GM12891 (cell line): ENCODE measurements around the gene MAML2.

Experiments used
- DNase-seq: peaks from one replicate; pipeline ENCODE4 v3.0.0; 2011; ENCODE audit warnings: low spot score; ENCODE audit not compliant: insufficient read length
- FAIRE-seq: peaks from 2 replicates; lab custom pipeline; 2011; peaks lifted over from hg19 to GRCh38; lab: Jason Lieb, UNC
- PAX5 ChIP-seq: IDR thresholded peaks from 2 replicates; pipeline ENCODE4 v1.6.1; 2011; ENCODE audit warnings: low read length, moderate library complexity, mild to moderate bottlenecking; ENCODE audit not compliant: insufficient read depth, severe bottlenecking
- POLR2A ChIP-seq: IDR thresholded peaks from 2 replicates; pipeline ENCODE4 v1.6.1; 2011; ENCODE audit warnings: low read depth, low read length, control low read depth
- POLR2AphosphoS5 ChIP-seq: IDR thresholded peaks from 2 replicates; pipeline ENCODE4 v1.6.1; 2011; ENCODE audit warnings: low read depth, low read length, control low read depth
- POU2F2 ChIP-seq: IDR thresholded peaks from 2 replicates; pipeline ENCODE4 v1.6.1; 2011; ENCODE audit warnings: low read depth, mild to moderate bottlenecking, control low read depth, low read length, moderate library complexity
- SPI1 ChIP-seq: IDR thresholded peaks from 2 replicates; pipeline ENCODE4 v1.6.1; 2011; ENCODE audit warnings: low read depth, low read length, control low read depth
- TAF1 ChIP-seq: IDR thresholded peaks from 2 replicates; pipeline ENCODE4 v1.6.1; 2011; ENCODE audit warnings: low read depth, low read length, control low read depth

Gene MAML2

GRCh38 chr11:96318850-96319249, 24.1 kb downstream of the MAML2 start:
- no peak for FAIRE-seq
- TF ChIP-seq TAF1 (no peak), POU2F2 (no peak), SPI1 (no peak), PAX5 (no peak), POLR2A (no peak), POLR2AphosphoS5 (no peak)
- no peak for DNase-seq

- DNase-seq: no peak
- no peak for FAIRE-seq
- no peak for TF ChIP-seq TAF1
- no peak for TF ChIP-seq POLR2A
- no peak for TF ChIP-seq POU2F2
- TF ChIP-seq SPI1: no peak
- TF ChIP-seq PAX5: no peak
- TF ChIP-seq POLR2AphosphoS5: no peak
Observed at GRCh38 chr11:96318399-96318798, 24.6 kb downstream of the MAML2 start.

GRCh38 chr11:96317985-96318384, 25.0 kb downstream of the MAML2 start:
- FAIRE-seq (no peak), DNase-seq (no peak)
- no peak for TF ChIP-seq PAX5

- no peak for FAIRE-seq
- DNase-seq: no peak
- TF ChIP-seq POLR2AphosphoS5: no peak
- no peak for TF ChIP-seq TAF1
- no peak for TF ChIP-seq POU2F2
- TF ChIP-seq POLR2A: no peak
- TF ChIP-seq SPI1: 0 out of 2 replicates have a peak, but pooled peaks have one; percentile 21
Observed at GRCh38 chr11:96317571-96317970, 25.4 kb downstream of the MAML2 start.

GRCh38 chr11:96316869-96317268, 26.1 kb downstream of the MAML2 start:
- DNase-seq (no peak), FAIRE-seq (no peak)
- TF ChIP-seq POLR2AphosphoS5 (no peak), POLR2A (no peak), SPI1 (no peak), PAX5 (no peak), TAF1 (no peak), POU2F2 (no peak)

GRCh38 chr11:96315476-96315875, 27.5 kb downstream of the MAML2 start:
- FAIRE-seq (no peak), DNase-seq (no peak)
- TF ChIP-seq POLR2A (no peak), POU2F2 (no peak), SPI1 (no peak), PAX5 (no peak), TAF1 (no peak), POLR2AphosphoS5 (no peak)

- DNase-seq (no peak), FAIRE-seq (no peak)
- TF ChIP-seq PAX5: no peak
- no peak for TF ChIP-seq SPI1
- no peak for TF ChIP-seq POU2F2
- TF ChIP-seq TAF1: no peak
- no peak for TF ChIP-seq POLR2AphosphoS5
- no peak for TF ChIP-seq POLR2A
Observed at GRCh38 chr11:96314326-96315020, 28.5 kb downstream of the MAML2 start.

GRCh38 chr11:96313163-96313562, 29.8 kb downstream of the MAML2 start:
- no peak for FAIRE-seq

GRCh38 chr11:96311120-96311568, 31.9 kb downstream of the MAML2 start:
- TF ChIP-seq TAF1 (no peak), SPI1 (no peak), POLR2A (no peak), PAX5 (no peak)
- DNase-seq (no peak), FAIRE-seq (no peak)

More at GRCh38 chr11:96313163-96313562, 29.8 kb downstream of the MAML2 start:
- no peak for TF ChIP-seq SPI1
- no peak for TF ChIP-seq TAF1
- no peak for TF ChIP-seq POU2F2
- no peak for TF ChIP-seq PAX5
- no peak for TF ChIP-seq POLR2A
- no peak for TF ChIP-seq POLR2AphosphoS5
- no peak for DNase-seq

- FAIRE-seq: no peak
- TF ChIP-seq POLR2AphosphoS5: no peak
- TF ChIP-seq SPI1: no peak
- no peak for TF ChIP-seq POLR2A
- no peak for TF ChIP-seq POU2F2
- no peak for DNase-seq
Observed at GRCh38 chr11:96310236-96310635, 32.8 kb downstream of the MAML2 start.

- FAIRE-seq (no peak), DNase-seq (no peak)
- no peak for TF ChIP-seq SPI1
- no peak for TF ChIP-seq POLR2AphosphoS5
- TF ChIP-seq POLR2A: no peak
- TF ChIP-seq PAX5: no peak
- TF ChIP-seq POU2F2: no peak
- TF ChIP-seq TAF1: no peak
Observed at GRCh38 chr11:96309643-96310017, 33.4 kb downstream of the MAML2 start.
